ENCODE results near the gene AVPR2. TPM values are rescaled to one million over a fixed set of nuclear protein-coding genes. Genes with fewer than 3 reads are reported as not detected.

The AVPR2 gene
- total RNA-seq, 2 donors from 2014 or later, result not detected

DNA sequence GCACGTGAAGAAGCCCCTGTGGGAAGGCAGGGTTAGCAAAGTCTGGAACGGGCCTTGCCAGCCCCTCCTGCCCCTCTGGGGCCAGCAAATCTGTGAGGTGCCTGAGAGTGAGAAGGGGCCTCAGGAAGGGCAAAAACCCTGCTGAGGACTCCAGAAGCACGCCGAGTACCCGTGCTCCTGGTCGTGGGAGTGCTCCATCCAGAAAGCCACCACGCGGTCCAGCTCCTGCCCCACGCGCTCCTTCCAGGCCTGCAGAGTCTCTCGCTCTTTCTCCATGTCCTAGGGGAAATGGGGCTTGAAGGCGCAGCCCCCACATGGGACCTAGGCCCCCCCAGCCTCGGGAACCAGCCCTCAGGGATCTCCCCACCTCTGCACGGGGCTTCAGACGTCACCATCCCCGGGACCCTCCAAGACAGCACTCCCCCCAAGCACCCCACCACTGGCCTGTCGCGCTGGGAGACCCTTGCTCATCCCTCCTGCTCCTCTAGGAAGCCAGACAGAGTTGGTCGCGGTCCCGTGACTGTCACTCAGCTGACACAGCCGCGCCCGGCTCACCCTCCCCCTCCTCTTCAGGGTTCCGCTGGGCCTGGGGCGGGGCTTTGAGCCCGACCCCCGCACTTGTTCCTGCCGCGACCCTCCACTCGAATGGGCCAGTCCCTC is 39.8 kb downstream of the AVPR2 start, which contains the start of gene RENBP:
Gene RENBP, minus strand, starts transcription at position 504 of the 660 bp plus-strand sequence. Its CDS starts 33 bp downstream, at position 471.
- H3K4me3 Mint-ChIP-seq, result peak within 1 kb of the TSS; percentile 66
- no peaks in the 10 kb centered on the region for H3K9me3 Mint-ChIP-seq
- H3K27ac Mint-ChIP-seq, result peak within 1 kb of the TSS in 1 of 2 donors; percentile 35
- DNase-seq (ENCODE audit: low spot score) (no peak), ATAC-seq (peak; percentile 38 to 58)
- peaks cover 14 to 17% of the 10 kb centered on the region in 2 donors for H3K4me1 Mint-ChIP-seq (ENCODE audit: low read depth in 2 of 2)
- H3K27me3 Mint-ChIP-seq, result peaks cover 0 to 3% of the 10 kb centered on the region in 2 donors
- peaks cover 6% of the 10 kb centered on the region for H3K36me3 Mint-ChIP-seq

DNA sequence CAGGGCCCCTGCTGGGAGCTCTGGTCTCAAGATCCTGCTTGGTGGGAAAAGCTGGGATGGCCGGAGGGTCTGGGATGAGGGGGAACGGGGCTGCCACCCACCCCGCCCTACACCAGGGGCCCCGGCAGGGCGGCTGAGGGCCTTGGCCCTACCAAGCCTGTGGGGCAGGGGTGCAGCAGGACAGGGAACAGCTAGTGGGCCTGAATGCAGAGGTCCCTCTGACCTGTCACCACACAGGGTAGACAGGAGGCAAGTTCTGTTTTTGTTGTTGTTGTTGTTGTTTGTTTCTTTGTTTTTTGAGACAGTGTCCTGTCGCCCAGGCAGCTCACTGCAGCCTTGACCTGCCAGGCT is 40.3 kb downstream of the AVPR2 start:
- Mint-ChIP-seq H3K27ac (no peak overlapping the region), H3K9me3 (no peaks in the 10 kb centered on the region), H3K27me3 (peaks cover 0 to 3% of the 10 kb centered on the region in 2 donors), H3K4me1 (ENCODE audit: low read depth in 2 of 2) (peaks cover 14 to 17% of the 10 kb centered on the region in 2 donors), H3K36me3 (peaks cover 6% of the 10 kb centered on the region), H3K4me3 (peak overlapping the region; percentile 66)
- ATAC-seq, result peak; percentile 11 to 23
- DNase-seq (ENCODE audit: low spot score), result no peak

DNA sequence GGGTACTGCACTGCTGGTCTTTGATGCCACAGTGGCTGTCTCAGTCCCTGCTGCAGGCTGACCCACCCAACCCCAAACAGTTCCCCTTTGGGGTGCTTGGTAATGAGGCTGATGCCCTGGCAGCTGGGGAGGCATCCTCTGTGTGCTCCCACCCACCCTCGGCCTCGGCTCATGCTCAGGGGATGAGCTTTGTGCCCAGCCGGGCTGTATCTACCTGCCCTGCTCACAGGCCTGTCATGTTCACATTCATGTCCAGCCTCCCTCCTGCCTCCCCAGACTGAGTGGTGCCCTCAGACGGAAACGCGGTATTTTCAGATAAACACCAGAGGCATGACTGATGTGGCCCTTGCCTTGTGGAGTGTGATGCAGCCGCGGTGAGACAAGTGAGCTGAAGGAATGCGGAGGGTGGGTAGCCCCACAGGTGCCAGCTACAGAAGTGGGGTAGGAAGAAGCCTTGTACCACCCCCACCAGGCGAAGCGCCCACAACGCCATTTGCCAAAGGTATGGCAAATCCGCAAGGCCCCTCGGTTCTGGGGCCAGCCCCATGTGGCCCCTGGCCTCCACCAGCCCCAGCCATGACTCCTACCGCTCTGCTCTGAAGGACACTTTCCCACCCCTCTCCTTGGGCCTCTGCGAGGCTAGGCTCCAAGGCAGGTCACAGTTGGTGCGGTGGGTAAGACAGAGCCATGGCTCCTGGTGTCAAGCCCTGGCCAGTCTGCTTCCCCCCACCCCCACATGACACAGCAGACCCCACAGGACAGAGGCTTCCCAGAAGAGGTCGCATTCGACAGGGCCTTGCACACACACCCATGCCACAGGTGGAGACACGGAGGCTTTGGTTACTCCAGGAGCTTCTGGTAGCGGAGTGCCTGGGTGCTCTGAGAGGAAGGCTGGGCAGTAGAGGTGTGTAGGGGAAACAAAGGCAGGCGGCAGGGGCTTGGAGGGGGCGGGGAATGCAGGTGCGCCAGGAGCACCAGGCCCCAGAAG is 41.8 kb downstream of the AVPR2 start:
- peaks cover 0 to 1% of the 10 kb centered on the region in 2 donors for H3K27me3 Mint-ChIP-seq
- H3K4me3 Mint-ChIP-seq, result no peak overlapping the region
- H3K9me3 Mint-ChIP-seq, result no peaks in the 10 kb centered on the region
- ATAC-seq (no peak), DNase-seq (ENCODE audit: low spot score) (no peak)
- no peak overlapping the region for H3K27ac Mint-ChIP-seq
- peaks cover 14 to 15% of the 10 kb centered on the region in 2 donors for H3K4me1 Mint-ChIP-seq (ENCODE audit: low read depth in 2 of 2)
- peaks cover 6% of the 10 kb centered on the region for H3K36me3 Mint-ChIP-seq

DNA sequence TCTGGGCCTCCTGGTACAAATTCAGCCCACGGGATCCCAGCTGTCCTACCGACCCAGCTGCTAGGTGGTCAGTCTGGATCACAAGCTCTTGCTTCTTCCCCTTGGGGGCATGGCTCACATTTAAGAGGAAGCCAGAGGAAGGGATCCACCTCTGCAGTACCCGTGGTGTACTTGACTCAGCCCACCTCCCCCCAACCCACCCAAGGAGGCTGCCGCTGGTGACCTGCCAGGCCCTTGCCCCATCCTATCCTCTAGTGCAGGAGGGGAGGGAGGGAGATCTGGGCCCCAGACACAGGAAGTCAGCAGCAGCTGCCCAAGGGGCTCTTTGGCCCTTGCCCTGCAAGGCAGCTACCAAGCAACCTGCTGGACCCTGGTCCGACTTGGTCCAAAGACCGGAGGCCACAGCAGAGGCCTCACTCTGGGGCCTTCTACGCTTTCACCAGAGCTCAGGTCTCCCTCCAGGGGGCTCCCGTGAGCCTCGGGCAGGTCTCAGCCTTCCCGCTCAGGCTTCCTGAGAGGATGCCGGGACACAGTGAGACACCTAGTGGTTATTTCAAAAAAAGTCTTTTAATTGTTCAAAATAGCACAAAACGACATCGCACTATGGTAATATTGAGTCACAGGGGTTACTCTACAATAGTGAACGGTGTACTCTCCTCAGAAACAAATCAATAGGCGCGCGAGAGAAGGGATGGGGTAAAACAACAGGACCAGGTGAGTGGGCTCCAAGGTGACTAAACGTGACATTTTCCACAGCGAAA is 42.7 kb downstream of the AVPR2 start:
- DNase-seq (ENCODE audit: low spot score) (peak; percentile 82), ATAC-seq (peak; percentile 82 to 85)
- Mint-ChIP-seq H3K27ac (peak overlapping the region; percentile 60 to 64), H3K36me3 (peaks cover 6% of the 10 kb centered on the region), H3K4me1 (ENCODE audit: low read depth in 2 of 2) (peaks cover 13 to 14% of the 10 kb centered on the region in 2 donors), H3K27me3 (no peaks in the 10 kb centered on the region), H3K4me3 (peak overlapping the region; percentile 45), H3K9me3 (no peaks in the 10 kb centered on the region)

DNA sequence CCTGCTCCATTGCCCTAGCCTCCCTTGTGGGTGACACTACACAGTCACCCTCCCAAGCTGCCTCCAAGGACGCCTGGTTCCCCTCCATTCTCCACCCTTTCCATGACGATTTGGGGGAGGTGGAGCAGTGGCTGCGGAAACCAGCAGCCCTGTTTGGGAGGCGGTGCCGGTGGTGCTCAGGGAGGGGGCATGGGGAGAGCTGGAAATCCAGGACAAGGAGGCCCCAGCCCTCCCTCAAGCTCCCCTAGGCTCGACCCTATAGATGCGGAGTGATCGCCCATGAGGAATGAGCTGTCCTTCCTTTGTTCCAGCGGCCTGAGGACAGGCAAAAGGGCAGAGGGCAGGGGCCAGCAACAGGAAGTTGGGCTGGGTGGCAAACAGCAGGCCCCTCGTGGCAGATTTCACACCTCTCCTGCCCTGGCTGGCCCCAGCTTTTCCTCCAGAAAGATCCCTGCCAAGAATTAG is 43.6 kb downstream of the AVPR2 start:
- Mint-ChIP-seq H3K27me3 (no peaks in the 10 kb centered on the region), H3K4me1 (ENCODE audit: low read depth in 2 of 2) (peaks cover 13 to 14% of the 10 kb centered on the region in 2 donors), H3K36me3 (peaks cover 6% of the 10 kb centered on the region), H3K27ac (peak overlapping the region; percentile 64 to 79), H3K9me3 (no peaks in the 10 kb centered on the region), H3K4me3 (peak overlapping the region; percentile 64)
- ATAC-seq (no peak), DNase-seq (ENCODE audit: low spot score) (no peak)

DNA sequence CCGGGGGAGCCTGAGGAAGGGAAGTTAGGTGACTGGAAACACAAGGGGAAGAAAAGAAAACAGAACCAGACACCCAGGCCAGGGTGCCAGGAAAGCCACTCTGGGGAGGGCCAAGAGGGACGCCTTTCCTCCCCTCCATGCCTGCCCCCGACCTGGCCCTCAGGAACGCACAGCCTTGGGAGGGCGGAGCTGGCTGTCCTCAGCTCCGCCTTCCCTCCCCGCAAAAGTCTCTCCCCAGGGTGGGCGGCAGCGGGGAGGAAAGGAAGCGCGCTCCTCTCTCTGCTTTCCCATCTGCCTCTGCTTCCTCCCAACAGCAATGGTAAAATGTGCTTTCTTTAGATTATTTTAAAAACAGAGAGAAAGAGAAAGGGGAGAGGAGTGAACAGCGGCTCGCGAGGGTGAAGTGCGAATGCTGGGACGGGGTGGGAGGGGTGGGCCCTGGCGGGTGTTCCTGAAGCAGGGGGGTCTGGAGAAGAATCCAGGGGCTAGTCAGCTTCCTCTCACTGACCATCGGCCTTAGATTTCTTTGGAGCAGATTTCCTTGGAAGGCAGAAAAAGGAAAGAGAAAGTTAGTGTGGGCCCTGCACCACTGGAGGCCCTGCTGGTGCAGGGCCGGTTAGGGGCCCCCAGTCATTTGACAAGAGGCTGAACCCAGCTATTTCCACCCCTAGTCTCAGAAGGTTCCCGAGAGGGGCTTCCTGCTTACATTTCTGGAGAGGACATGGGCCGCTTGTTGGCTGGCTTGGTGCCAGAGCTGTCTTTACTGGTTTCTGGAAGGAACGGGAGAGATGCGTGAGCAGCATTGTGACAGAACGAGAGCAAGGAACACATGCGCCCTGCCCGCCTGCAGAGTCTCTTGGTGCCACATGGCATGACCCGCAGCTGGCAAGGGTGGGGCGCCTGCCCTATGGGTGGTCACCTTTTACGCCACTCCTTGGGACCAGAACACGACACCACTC is 44.7 kb downstream of the AVPR2 start:
- H3K36me3 Mint-ChIP-seq, result peaks cover 6% of the 10 kb centered on the region
- H3K4me3 Mint-ChIP-seq, result peak overlapping the region; percentile 64
- DNase-seq (ENCODE audit: low spot score) (no peak), ATAC-seq (no peak)
- H3K27ac Mint-ChIP-seq, result peak overlapping the region; percentile 64 to 79
- H3K9me3 Mint-ChIP-seq, result no peaks in the 10 kb centered on the region
- H3K27me3 Mint-ChIP-seq, result no peaks in the 10 kb centered on the region
- H3K4me1 Mint-ChIP-seq (ENCODE audit: low read depth in 2 of 2), result peaks cover 14 to 16% of the 10 kb centered on the region in 2 donors

DNA sequence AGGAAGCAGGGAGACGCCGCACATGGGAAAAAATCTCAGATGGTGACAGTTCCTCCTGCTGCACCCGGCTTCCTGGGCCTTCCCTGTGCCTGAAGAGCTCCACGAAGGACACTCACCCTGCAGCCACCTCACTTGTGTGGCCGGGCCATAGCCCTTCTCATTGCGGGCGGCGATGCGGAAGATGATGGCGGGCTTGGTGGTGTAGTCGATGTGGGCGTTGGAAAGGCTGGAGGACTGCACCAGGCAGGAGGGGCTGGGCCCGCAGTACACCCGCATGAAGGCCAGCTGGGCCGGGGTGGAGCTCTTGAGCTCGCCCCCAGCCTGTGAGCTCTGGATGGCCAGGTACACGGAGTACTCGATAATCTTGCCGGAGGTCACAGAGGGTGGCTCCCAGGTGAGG is 45.7 kb downstream of the AVPR2 start:
- Mint-ChIP-seq H3K27me3 (no peaks in the 10 kb centered on the region), H3K4me1 (ENCODE audit: low read depth in 2 of 2) (peaks cover 14% of the 10 kb centered on the region in 2 donors), H3K36me3 (peaks cover 6% of the 10 kb centered on the region), H3K4me3 (no peak overlapping the region), H3K9me3 (no peaks in the 10 kb centered on the region), H3K27ac (no peak overlapping the region)
- DNase-seq (ENCODE audit: low spot score), result no peak
- no peak for ATAC-seq

DNA sequence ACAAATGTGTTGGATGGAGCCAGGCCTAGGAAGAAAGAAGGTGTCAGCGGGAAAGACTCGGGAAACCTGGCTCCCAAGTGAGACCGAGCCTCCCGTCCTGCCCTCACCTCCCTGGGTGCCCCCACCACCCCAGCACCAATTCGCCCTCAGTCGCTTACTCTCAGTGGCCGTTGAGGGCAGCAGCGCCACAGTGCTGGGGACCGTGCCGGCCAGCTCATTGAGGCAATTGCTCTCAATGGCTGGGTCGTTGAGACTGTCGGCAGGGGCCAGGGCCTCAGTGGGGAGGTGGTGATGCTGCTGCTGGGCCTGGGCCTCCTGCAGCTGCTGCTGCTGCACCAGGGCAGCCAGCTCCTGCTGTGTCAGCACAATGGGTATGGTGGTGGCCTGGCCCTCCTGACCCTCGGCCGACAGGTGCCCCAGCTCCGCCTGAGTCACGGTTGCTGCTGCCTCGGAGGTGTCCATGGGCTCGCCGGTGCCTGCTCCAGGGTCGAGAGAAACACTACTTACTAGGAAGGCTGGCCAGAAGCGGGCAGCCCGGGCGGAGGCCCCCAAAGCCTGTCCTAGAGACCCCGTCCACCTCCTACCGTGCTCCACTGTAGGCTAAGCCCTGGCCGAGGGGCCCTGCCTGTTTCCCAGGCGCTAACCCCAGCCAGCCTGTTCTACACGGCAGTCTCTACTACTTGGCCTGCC is 47.4 kb downstream of the AVPR2 start:
- Mint-ChIP-seq H3K9me3 (no peaks in the 10 kb centered on the region), H3K27me3 (no peaks in the 10 kb centered on the region), H3K4me3 (no peak overlapping the region), H3K27ac (no peak overlapping the region), H3K4me1 (ENCODE audit: low read depth in 2 of 2) (peaks cover 14% of the 10 kb centered on the region in 2 donors), H3K36me3 (peaks cover 6% of the 10 kb centered on the region)
- ATAC-seq, result no peak
- no peak for DNase-seq (ENCODE audit: low spot score)

DNA sequence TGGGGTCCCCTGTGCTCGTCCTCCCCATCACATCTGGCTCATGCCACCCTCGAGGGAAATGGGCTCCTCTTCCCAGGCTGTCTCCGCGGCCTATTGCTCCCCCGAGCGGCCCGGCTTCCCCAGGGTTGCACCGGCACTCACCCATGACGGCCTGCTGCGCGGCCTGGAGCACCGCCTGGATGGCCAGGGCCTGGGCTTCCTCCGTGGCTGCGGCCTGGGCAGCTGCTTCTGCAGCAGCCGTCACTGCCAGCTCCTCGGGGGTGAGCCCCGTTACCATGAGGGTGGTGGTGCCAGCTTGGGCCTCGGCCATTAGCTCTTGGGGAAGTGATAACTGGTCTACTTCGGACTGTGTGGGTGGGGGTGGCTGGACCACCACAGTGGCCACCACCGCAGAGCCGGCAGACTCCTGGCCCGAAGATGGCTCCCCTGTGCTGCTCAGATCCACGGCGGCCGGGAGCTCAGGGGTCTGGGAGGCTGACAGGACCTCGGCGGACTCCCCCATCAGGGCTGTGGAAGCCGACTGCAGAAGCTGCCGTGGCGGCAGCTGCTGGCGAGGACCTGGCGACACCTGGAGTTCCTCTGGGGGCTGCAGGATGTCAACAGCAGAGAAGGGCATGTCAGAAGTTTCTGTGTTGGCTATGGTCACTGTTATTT is 48.0 kb downstream of the AVPR2 start:
- H3K27ac Mint-ChIP-seq, result no peak overlapping the region

DNA sequence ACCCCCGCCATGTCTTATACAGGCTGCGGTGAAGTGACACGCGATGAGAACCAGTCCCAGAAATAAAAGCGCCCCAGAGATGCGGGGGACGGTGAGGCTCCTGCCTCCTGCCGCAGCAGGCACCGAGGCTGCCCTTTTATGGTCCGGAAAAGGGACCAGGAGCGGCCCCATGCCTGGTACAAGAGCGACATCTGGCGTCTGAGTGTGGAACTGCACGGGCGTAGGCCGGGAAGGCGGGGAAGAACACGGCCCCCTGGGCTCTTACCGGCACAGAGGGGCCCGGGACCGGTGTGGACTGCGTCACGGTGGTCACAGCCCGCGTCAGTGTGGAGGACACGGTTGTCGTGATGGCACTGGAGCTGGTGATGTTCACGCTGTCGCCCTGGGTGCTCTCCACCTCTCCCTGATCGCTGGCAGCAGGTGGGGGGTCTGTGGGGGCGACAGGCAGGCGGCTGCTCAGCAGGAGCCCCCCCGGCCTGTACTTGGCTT is 48.9 kb downstream of the AVPR2 start:
- Mint-ChIP-seq H3K4me1 (ENCODE audit: low read depth in 2 of 2) (peaks cover 4 to 6% of the 10 kb centered on the region in 2 donors), H3K9me3 (no peaks in the 10 kb centered on the region), H3K4me3 (no peak overlapping the region), H3K27me3 (no peaks in the 10 kb centered on the region), H3K27ac (peak overlapping the region in 1 of 2 donors; percentile 61), H3K36me3 (no peaks in the 10 kb centered on the region)
- ATAC-seq, result peak; percentile 75 to 76
- DNase-seq (ENCODE audit: low spot score), result peak; percentile 73

More for the DNA sequence above, 48.0 kb downstream of the AVPR2 start:
- Mint-ChIP-seq H3K9me3 (no peaks in the 10 kb centered on the region), H3K4me1 (ENCODE audit: low read depth in 2 of 2) (peaks cover 10 to 11% of the 10 kb centered on the region in 2 donors), H3K4me3 (no peak overlapping the region), H3K36me3 (peaks cover 2% of the 10 kb centered on the region), H3K27me3 (no peaks in the 10 kb centered on the region)
- ATAC-seq (no peak), DNase-seq (ENCODE audit: low spot score) (no peak)

DNA sequence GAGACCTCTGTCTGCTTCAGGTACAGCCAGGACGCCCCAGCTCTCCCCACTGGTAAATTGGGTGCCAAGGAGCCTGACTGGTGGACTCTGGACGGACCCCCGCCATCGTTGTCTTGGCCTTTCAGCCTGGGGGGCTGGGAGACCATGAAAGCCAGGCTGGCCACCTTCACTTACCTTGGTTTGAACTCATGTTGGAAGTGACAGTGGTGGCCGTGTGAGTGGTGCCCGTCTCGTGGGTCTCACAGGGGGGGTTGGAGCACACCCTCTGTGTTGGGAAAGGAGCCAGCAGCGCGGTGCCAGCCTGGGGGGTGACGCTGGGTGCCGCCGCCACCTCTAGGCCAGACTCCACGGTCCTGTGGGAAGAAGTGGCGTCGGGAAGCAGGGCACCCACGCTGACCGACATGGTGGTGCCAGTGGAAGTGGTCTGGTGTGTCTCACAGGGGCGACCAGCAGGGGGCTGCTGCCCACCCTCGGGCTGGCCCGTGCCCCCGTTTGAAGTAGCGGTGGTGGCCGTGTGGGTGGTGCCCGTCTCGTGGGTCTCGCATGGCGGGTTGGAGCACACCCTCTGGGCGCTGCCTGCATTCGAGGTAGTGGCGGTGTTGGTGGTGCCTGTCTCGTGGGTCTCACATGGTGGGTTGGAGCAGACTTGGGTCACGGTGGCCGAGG is 49.6 kb downstream of the AVPR2 start:
- Mint-ChIP-seq H3K36me3 (no peaks in the 10 kb centered on the region), H3K4me1 (ENCODE audit: low read depth in 2 of 2) (peaks cover 0 to 3% of the 10 kb centered on the region in 2 donors), H3K9me3 (no peaks in the 10 kb centered on the region), H3K27me3 (no peaks in the 10 kb centered on the region), H3K4me3 (no peak overlapping the region), H3K27ac (no peak overlapping the region)
- DNase-seq (ENCODE audit: low spot score), result no peak
- no peak for ATAC-seq
